HG03439 (cell line): Measurements from ENCODE around the gene A1CF.
"Not testable (repeated sequence)": the region's sequence is repeated elsewhere in the genome, so short reads cannot be mapped to it uniquely, and the experiment has no call there.

Source experiments
- ATAC-seq: cut with Tn5 transposase; IDR thresholded peaks from one replicate; pipeline ENCODE4 v1.9.1; 2021; ENCODE audit warnings: mild to moderate bottlenecking, moderate library complexity; ENCODE audit not compliant: unreplicated experiment

A1CF gene

DNA sequence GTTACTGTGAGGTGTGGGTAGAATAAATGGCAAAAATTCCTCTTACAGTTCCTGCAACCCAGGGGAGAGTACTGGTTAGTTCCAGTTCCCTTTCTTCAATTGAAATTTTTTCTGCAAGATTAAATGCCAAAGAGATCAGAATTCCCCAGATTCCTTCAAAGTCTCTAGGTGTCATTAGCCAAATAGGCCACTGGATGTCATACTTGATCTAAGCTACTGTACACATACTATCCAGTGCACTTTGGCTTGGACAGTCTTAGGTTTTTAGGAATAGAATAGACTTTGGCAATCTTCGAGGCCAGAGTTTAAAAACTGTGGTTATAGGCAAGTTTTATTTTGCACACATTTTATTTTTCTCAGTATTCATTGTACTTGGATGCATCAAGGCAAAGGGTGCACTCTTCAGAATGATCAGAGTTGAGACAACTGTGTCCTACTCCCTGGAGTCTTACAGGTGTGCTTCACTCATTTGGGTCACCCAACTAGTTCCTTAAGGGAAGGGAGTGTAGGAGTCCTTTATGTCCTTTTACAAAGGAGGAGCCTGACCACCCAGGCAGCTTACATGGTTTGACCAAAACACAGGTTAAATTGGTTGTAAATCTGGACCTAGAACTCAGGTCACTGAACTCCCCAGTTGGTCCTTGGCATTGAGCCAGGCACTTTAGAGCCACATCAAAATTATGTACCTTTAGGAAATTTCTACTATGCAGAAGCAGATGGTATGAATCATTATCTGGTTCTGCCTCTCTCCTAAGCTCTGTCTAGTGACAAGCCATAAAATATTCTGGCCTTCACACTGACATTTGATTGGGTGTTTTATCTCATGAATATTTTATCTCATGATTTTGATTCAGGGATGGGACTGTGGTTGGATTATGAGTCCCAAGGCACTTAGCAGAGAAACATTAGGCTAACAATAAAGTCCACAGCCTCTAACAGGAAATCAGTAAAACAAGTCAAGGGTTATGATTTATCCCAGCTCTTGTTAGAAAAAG is 96.2 kb downstream of the A1CF start:
- ATAC-seq = no peak

DNA sequence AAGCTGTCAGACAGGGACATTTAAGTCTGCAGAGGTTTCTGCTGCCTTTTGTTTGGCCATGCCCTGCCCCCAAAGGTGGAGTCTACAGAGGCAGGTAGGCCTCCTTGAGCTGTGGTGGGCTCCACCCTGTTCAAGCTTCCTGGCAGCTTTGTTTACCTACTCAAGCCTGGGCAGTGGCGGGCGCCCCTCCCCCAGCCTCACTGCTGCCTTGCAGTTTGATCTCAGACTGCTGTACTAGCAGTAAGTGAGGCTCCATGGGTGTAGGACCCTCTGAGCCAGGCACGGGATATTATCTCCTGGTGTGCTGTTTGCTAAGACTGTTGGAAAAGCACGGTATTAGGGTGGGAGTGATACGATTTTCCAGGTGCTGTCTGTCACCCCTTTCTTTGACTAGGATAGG is 97.5 kb downstream of the A1CF start:
- not testable (repeated sequence) for ATAC-seq

- not testable (repeated sequence) for ATAC-seq
These were observed 103.4 kb downstream of the A1CF start for GRCh38 chr10:50782017-50782416.

- ATAC-seq = not testable (repeated sequence)
These were observed 105.4 kb downstream of the A1CF start for GRCh38 chr10:50780036-50780435.

- not testable (repeated sequence) for ATAC-seq
These were observed 110.6 kb downstream of the A1CF start for GRCh38 chr10:50774868-50775267.

DNA sequence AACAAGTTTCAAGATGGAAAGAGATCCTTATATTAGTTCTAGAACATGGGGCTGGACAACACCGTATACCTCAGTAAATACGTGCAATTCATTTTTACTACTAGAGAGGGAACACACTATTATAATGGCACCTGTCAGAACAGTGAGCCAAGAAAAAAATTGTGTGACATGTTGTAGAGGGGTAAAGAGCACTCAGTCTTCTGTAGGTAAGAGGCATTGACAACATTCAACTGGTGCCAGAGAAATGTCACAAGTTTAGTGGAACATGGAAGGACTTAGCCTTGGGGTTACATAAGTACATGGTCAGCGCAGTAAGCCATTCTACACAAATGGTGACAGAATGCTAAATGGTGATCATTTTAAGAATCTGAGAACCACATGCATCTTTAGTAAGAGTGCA is 113.4 kb downstream of the A1CF start:
- not testable (repeated sequence) for ATAC-seq

GRCh38 chr10:50766774-50767513 is 118.5 kb downstream of the A1CF start:
- not testable (repeated sequence) for ATAC-seq
